ENCODE results near the gene LHX1.

Gene LHX1

GRCh38 chr17:36934692-36935630, 2.3 kb upstream of the LHX1 start:
- H3K27me3 ChIP-seq (ENCODE audit: control insufficient read depth, insufficient read depth, low read length): peaks cover 99% of the 10 kb centered on the region
- no peak overlapping the region for H3K9ac ChIP-seq (ENCODE audit: low read depth, low read length)
- peak overlapping the region; percentile 64 for H3K4me2 ChIP-seq (ENCODE audit: low read length)
- H3K4me1 ChIP-seq (ENCODE audit: control insufficient read depth, insufficient read depth, low read length): peaks cover 47% of the 10 kb centered on the region
- no peaks in the 10 kb centered on the region for H3K36me3 ChIP-seq (ENCODE audit: insufficient read depth, low read length)
- no peaks in the 10 kb centered on the region for H3K9me3 ChIP-seq (replicated peaks; ENCODE audit: low read length)
- no peak overlapping the region for H3K4me3 ChIP-seq (ENCODE audit: low read length)

- no peak overlapping the region for H3K9ac ChIP-seq (ENCODE audit: low read depth, low read length)
- H3K4me1 ChIP-seq (ENCODE audit: control insufficient read depth, insufficient read depth, low read length): peaks cover 47% of the 10 kb centered on the region
- peak overlapping the region; percentile 64 for H3K4me2 ChIP-seq (ENCODE audit: low read length)
- H3K36me3 ChIP-seq (ENCODE audit: insufficient read depth, low read length): no peaks in the 10 kb centered on the region
- peak overlapping the region; percentile 40 for H3K4me3 ChIP-seq (ENCODE audit: low read length)
- no peaks in the 10 kb centered on the region for H3K9me3 ChIP-seq (replicated peaks; ENCODE audit: low read length)
- H3K27me3 ChIP-seq (ENCODE audit: control insufficient read depth, insufficient read depth, low read length): peaks cover 97% of the 10 kb centered on the region
Measured at GRCh38 chr17:36935671-36936454, 1.4 kb upstream of the LHX1 start.

GRCh38 chr17:36936455-36937000, 747 bp upstream of the LHX1 start:
- Histone ChIP-seq H3K9ac (ENCODE audit: low read depth, low read length) (no peak overlapping the region), H3K4me3 (ENCODE audit: low read length) (peak overlapping the region; percentile 40), H3K9me3 (replicated peaks; ENCODE audit: low read length) (no peaks in the 10 kb centered on the region), H3K27me3 (ENCODE audit: control insufficient read depth, insufficient read depth, low read length) (peaks cover 97% of the 10 kb centered on the region), H3K36me3 (ENCODE audit: insufficient read depth, low read length) (no peaks in the 10 kb centered on the region), H3K4me1 (ENCODE audit: control insufficient read depth, insufficient read depth, low read length) (peaks cover 47% of the 10 kb centered on the region), H3K4me2 (ENCODE audit: low read length) (peak overlapping the region; percentile 64)

- Histone ChIP-seq H3K4me1 (ENCODE audit: control insufficient read depth, insufficient read depth, low read length) (peaks cover 44% of the 10 kb centered on the region), H3K36me3 (ENCODE audit: insufficient read depth, low read length) (no peaks in the 10 kb centered on the region), H3K4me2 (ENCODE audit: low read length) (no peak overlapping the region), H3K4me3 (ENCODE audit: low read length) (no peak overlapping the region), H3K9ac (ENCODE audit: low read depth, low read length) (no peak overlapping the region), H3K9me3 (replicated peaks; ENCODE audit: low read length) (no peaks in the 10 kb centered on the region), H3K27me3 (ENCODE audit: control insufficient read depth, insufficient read depth, low read length) (peaks cover 99% of the 10 kb centered on the region)
Measured at GRCh38 chr17:36937959-36938565, 787 bp downstream of the LHX1 start.

- Histone ChIP-seq H3K4me1 (ENCODE audit: control insufficient read depth, insufficient read depth, low read length) (peaks cover 44% of the 10 kb centered on the region), H3K9me3 (replicated peaks; ENCODE audit: low read length) (no peaks in the 10 kb centered on the region), H3K27me3 (ENCODE audit: control insufficient read depth, insufficient read depth, low read length) (peaks cover 99% of the 10 kb centered on the region), H3K4me3 (ENCODE audit: low read length) (no peak overlapping the region), H3K9ac (ENCODE audit: low read depth, low read length) (no peak overlapping the region), H3K4me2 (ENCODE audit: low read length) (no peak overlapping the region), H3K36me3 (ENCODE audit: insufficient read depth, low read length) (no peaks in the 10 kb centered on the region)
Measured at GRCh38 chr17:36938566-36939051, 1.3 kb downstream of the LHX1 start.

GRCh38 chr17:36939052-36939801, 2.0 kb downstream of the LHX1 start:
- H3K36me3 ChIP-seq (ENCODE audit: insufficient read depth, low read length): no peaks in the 10 kb centered on the region
- no peak overlapping the region for H3K9ac ChIP-seq (ENCODE audit: low read depth, low read length)
- H3K27me3 ChIP-seq (ENCODE audit: control insufficient read depth, insufficient read depth, low read length): peaks cover 99% of the 10 kb centered on the region
- H3K4me2 ChIP-seq (ENCODE audit: low read length): no peak overlapping the region
- peaks cover 40% of the 10 kb centered on the region for H3K4me1 ChIP-seq (ENCODE audit: control insufficient read depth, insufficient read depth, low read length)
- no peak overlapping the region for H3K4me3 ChIP-seq (ENCODE audit: low read length)
- no peaks in the 10 kb centered on the region for H3K9me3 ChIP-seq (replicated peaks; ENCODE audit: low read length)

GRCh38 chr17:36939802-36940312, 2.6 kb downstream of the LHX1 start:
- Histone ChIP-seq H3K36me3 (ENCODE audit: insufficient read depth, low read length) (no peaks in the 10 kb centered on the region), H3K4me3 (ENCODE audit: low read length) (no peak overlapping the region), H3K9ac (ENCODE audit: low read depth, low read length) (no peak overlapping the region), H3K9me3 (replicated peaks; ENCODE audit: low read length) (no peaks in the 10 kb centered on the region), H3K4me1 (ENCODE audit: control insufficient read depth, insufficient read depth, low read length) (peaks cover 33% of the 10 kb centered on the region), H3K4me2 (ENCODE audit: low read length) (no peak overlapping the region), H3K27me3 (ENCODE audit: control insufficient read depth, insufficient read depth, low read length) (peaks cover 99% of the 10 kb centered on the region)

GRCh38 chr17:36940313-36941264, 3.3 kb downstream of the LHX1 start:
- Histone ChIP-seq H3K4me2 (ENCODE audit: low read length) (no peak overlapping the region), H3K9me3 (replicated peaks; ENCODE audit: low read length) (no peaks in the 10 kb centered on the region), H3K4me1 (ENCODE audit: control insufficient read depth, insufficient read depth, low read length) (peaks cover 28% of the 10 kb centered on the region), H3K27me3 (ENCODE audit: control insufficient read depth, insufficient read depth, low read length) (peaks cover 99% of the 10 kb centered on the region), H3K36me3 (ENCODE audit: insufficient read depth, low read length) (no peaks in the 10 kb centered on the region), H3K9ac (ENCODE audit: low read depth, low read length) (no peak overlapping the region), H3K4me3 (ENCODE audit: low read length) (no peak overlapping the region)

- H3K27me3 ChIP-seq (ENCODE audit: control insufficient read depth, insufficient read depth, low read length): peaks cover 99% of the 10 kb centered on the region
- no peaks in the 10 kb centered on the region for H3K36me3 ChIP-seq (ENCODE audit: insufficient read depth, low read length)
- H3K9me3 ChIP-seq (replicated peaks; ENCODE audit: low read length): no peaks in the 10 kb centered on the region
Measured at GRCh38 chr17:36941265-36942010, 4.2 kb downstream of the LHX1 start.

More at GRCh38 chr17:36941265-36942010, 4.2 kb downstream of the LHX1 start:
- Histone ChIP-seq H3K9ac (ENCODE audit: low read depth, low read length) (no peak overlapping the region), H3K4me2 (ENCODE audit: low read length) (no peak overlapping the region), H3K4me1 (ENCODE audit: control insufficient read depth, insufficient read depth, low read length) (peaks cover 20% of the 10 kb centered on the region), H3K4me3 (ENCODE audit: low read length) (no peak overlapping the region)
